GM12891 (cell line): ENCODE measurements around the gene CLCN2.

Source experiments
- PAX5 ChIP-seq: IDR thresholded peaks from 2 replicates; pipeline ENCODE4 v1.6.1; 2011; ENCODE audit warnings: low read length, moderate library complexity, mild to moderate bottlenecking; ENCODE audit not compliant: insufficient read depth, severe bottlenecking
- POLR2A ChIP-seq: IDR thresholded peaks from 2 replicates; pipeline ENCODE4 v1.6.1; 2011; ENCODE audit warnings: low read depth, low read length, control low read depth
- POLR2AphosphoS5 ChIP-seq: IDR thresholded peaks from 2 replicates; pipeline ENCODE4 v1.6.1; 2011; ENCODE audit warnings: low read depth, low read length, control low read depth
- TAF1 ChIP-seq: IDR thresholded peaks from 2 replicates; pipeline ENCODE4 v1.6.1; 2011; ENCODE audit warnings: low read depth, low read length, control low read depth

GRCh38 chr3:184357248-184358123 is 3.9 kb downstream of the CLCN2 start:
- TF ChIP-seq POLR2A (no peak), POLR2AphosphoS5 (no peak), TAF1 (no peak), PAX5 (no peak)
